Psoas muscle (tissue), 8 donors: ENCODE data around the gene TMEM101. TPM values are rescaled to one million over a fixed set of nuclear protein-coding genes. Genes with fewer than 3 reads are reported as not detected.

Source experiments
- ATAC-seq, 4 donors: fragments of 200-7000 bp; cut with Tn5 transposase; one replicate each; pipeline ENCODE4 v1.9.1; 2020; ENCODE audit warnings: moderate library complexity in 3 of 4, mild to moderate bottlenecking in 2 of 4
- DNase-seq, 2 donors: peaks; one replicate each; pipeline ENCODE4 v3.0.0-alpha.2; 2020
- H3K27ac ChIP-seq: fragments of 200-600 bp; one replicate; pipeline ENCODE4 v1.8.0; 2022
- H3K27me3 ChIP-seq, 3 donors: fragments of 200-600 bp in 1 of 3; one replicate each; pipeline versions ENCODE4 v1.6.1 to v1.8.0; 2013 to 2022; ENCODE audit warnings: low read length in 2 of 3, mild to moderate bottlenecking in 2 of 3, moderate library complexity in 1 of 3; ENCODE audit not compliant: insufficient read depth in 3 of 3
- H3K36me3 ChIP-seq, 2 donors: fragments of 200-600 bp in 1 of 2; one replicate each; pipeline versions ENCODE4 v1.6.1 to v1.8.0; 2013 to 2022; ENCODE audit warnings: low read depth in 1 of 2, mild to moderate bottlenecking in 1 of 2, moderate library complexity in 1 of 2; ENCODE audit not compliant: insufficient read depth in 1 of 2
- H3K4me1 ChIP-seq: fragments of 200-600 bp; one replicate; pipeline ENCODE4 v1.8.0; 2022
- H3K4me3 ChIP-seq: fragments of 200-600 bp; one replicate; pipeline ENCODE4 v1.8.0; 2022; ENCODE audit warnings: mild to moderate bottlenecking
- H3K9me3 ChIP-seq: fragments of 200-600 bp; one replicate; pipeline ENCODE4 v1.8.0; 2022
- CTCF ChIP-seq: fragments of 200-600 bp; IDR thresholded peaks from one replicate; pipeline ENCODE4 v1.8.0; 2022; ENCODE audit warnings: antibody characterized with exemption
- WGBS, 3 donors: extraction: QIAGEN DNeasy Blood & Tissue Kit; methylation state at CpG; one replicate each; pipeline versions ENCODE4 v1.1.6 to v1.1.7; 2013; 5-methylcytosine and 5-hydroxymethylcytosine counted together
- intact Hi-C, 2 donors: fragments of 100-400 bp; cut with DNase I; formaldehyde crosslinking; loops; one replicate each; pipeline versions ENCODE4 v1.11.0 to v1.14.2; 2022
- polyA plus RNA-seq, 3 donors: library from polyadenylated mRNA; stranded (reverse); fragments of 200-250 nt; gene quantifications; one replicate each; pipeline ENCODE4 v1.2.3, GENCODE V29; 2013
- total RNA-seq, 4 donors: library from RNA; stranded (reverse); fragmentation: NEBNext Ultra II Directional in 2 of 4; extraction: Animal tissue kit (Norgen Biotek cat#: 25700) in 2 of 4; gene quantifications; one replicate each; pipeline versions ENCODE4 v1.2.1 to v1.2.4, GENCODE V29; 2021 to 2023
- donor health status: healthy with polysubstance abuse.
- donor health status: DM: no; HTN: no; CAD: no; lungs with moderate emphysema.
- donor health status: Bipolar disorder and iron deficiency.
- donor health status: healthy.
- donor health status: DM: yes; HTN: yes; CAD: no.
- donor health status: DM: no; HTN: no; CAD: no.
- donor health status: DM: no; HTN: no; CAD: no.
- donor health status: DM: yes; HTN: yes; CAD: no.

The TMEM101 gene
- total and polyA plus RNA-seq, 7 donors = 13.2 to 52.6 (median 22.2) TPM

- ATAC-seq = peak in 2 of 4 donors; percentile 6 to 19
- H3K27ac ChIP-seq = peak overlapping the region; percentile 82
- no peak for TF ChIP-seq CTCF
- H3K27me3 ChIP-seq = no peaks in the 10 kb centered on the region
- peaks cover 4% of the 10 kb centered on the region for H3K4me1 ChIP-seq
- H3K36me3 ChIP-seq = peaks cover 0 to 24% of the 10 kb centered on the region in 2 donors
- 9 to 11% (median 10%) methylated on average over 12 of the region's 12 CpGs for WGBS, 3 donors
- intact Hi-C loops = loop anchor here in 1 of 2 donors (10.0 kb wide), 1 partner anchor 101 kb away; no protein-coding TSS in a partner anchor
- DNase-seq = no peak
- peak overlapping the region; percentile 95 for H3K4me3 ChIP-seq
- H3K9me3 ChIP-seq = no peaks in the 10 kb centered on the region
Observed at GRCh38 chr17:44014133-44014436, 678 bp downstream of the TMEM101 start.

- DNase-seq = no peak
- Histone ChIP-seq H3K9me3 (no peaks in the 10 kb centered on the region), H3K36me3 (peaks cover 0 to 24% of the 10 kb centered on the region in 2 donors), H3K27ac (no peak overlapping the region), H3K4me1 (peaks cover 9% of the 10 kb centered on the region), H3K27me3 (no peaks in the 10 kb centered on the region), H3K4me3 (no peak overlapping the region)
- 93 to 97% (median 95%) methylated on average over 13 to 14 of the region's 14 CpGs for WGBS, 3 donors
- intact Hi-C loops = loop anchor here in 1 of 2 donors (10.0 kb wide), 1 partner anchor 102 kb away; no protein-coding TSS in a partner anchor
- ATAC-seq = no peak
- no peak for TF ChIP-seq CTCF
Observed at GRCh38 chr17:44012874-44013273, 1.9 kb downstream of the TMEM101 start.

DNA sequence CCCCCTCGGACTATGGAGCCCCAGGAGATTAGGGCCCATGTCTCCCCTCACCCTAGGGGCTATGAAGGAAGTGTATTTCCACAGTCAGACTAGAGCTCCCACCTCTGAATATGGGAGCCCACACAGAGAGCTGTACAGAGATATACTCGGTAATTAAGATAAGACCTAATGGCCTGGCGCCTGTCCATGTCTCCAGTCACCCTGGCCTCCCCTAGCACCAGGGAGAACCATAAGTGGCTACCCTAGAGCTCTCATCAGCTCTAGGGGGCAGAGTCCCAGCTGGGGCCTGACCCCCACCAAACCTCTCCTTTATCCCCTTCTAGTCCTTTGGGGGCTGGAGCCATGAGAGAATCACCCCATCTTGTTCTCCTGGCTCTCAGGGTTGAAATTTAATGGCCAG is 2.4 kb downstream of the TMEM101 start:
- no peak for DNase-seq
- peaks cover 14% of the 10 kb centered on the region for H3K4me1 ChIP-seq
- WGBS, 3 donors = 82 to 95% (median 86%) methylated on average over 3 of the region's 3 CpGs
- H3K27ac ChIP-seq = no peak overlapping the region
- H3K9me3 ChIP-seq = no peaks in the 10 kb centered on the region
- peaks cover 0 to 24% of the 10 kb centered on the region in 2 donors for H3K36me3 ChIP-seq
- no peak for ATAC-seq
- H3K27me3 ChIP-seq = peaks cover 0 to 4% (median 0%) of the 10 kb centered on the region in 3 donors
- no peak for TF ChIP-seq CTCF
- H3K4me3 ChIP-seq = no peak overlapping the region
- intact Hi-C loops = loop anchor here in 1 of 2 donors (10.0 kb wide), 1 partner anchor 102 kb away; no protein-coding TSS in a partner anchor

- WGBS, 3 donors = 73 to 84% (median 74%) methylated on average over 9 of the region's 9 CpGs
- peaks cover 17% of the 10 kb centered on the region for H3K4me1 ChIP-seq
Observed at GRCh38 chr17:44011876-44012275, 2.9 kb downstream of the TMEM101 start.

More at GRCh38 chr17:44011876-44012275, 2.9 kb downstream of the TMEM101 start:
- H3K4me3 ChIP-seq = no peak overlapping the region
- no peaks in the 10 kb centered on the region for H3K9me3 ChIP-seq
- H3K36me3 ChIP-seq = peaks cover 0 to 24% of the 10 kb centered on the region in 2 donors
- H3K27ac ChIP-seq = no peak overlapping the region
- ATAC-seq (no peak), DNase-seq (no peak)
- intact Hi-C loops = loop anchor here in 1 of 2 donors (10.0 kb wide), 1 partner anchor 103 kb away; no protein-coding TSS in a partner anchor
- peaks cover 0 to 8% (median 0%) of the 10 kb centered on the region in 3 donors for H3K27me3 ChIP-seq
- no peak for TF ChIP-seq CTCF
